ENCODE measurements around the gene MPP2.

DNA sequence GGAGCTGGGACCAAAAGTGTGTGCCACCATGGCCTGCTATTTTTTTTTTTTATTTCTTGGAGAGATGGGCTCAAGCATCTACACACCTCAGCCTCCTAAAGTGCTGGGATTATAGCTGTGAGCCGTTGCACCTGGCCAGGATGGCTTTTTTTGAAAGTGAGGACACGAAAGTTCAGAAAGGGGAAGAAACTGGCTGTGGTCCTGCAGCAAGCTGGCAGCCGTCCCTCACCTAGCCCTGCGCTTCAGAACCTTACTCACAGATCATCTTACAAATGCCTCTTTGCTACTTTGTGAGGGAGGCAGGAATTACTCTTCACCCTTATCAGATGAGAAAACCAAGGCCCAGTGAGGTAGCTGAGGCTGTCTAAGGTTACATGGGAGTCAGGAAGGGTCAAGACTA lies 39.4 kb upstream of the MPP2 start:
- TF ChIP-seq, protein P1, sequence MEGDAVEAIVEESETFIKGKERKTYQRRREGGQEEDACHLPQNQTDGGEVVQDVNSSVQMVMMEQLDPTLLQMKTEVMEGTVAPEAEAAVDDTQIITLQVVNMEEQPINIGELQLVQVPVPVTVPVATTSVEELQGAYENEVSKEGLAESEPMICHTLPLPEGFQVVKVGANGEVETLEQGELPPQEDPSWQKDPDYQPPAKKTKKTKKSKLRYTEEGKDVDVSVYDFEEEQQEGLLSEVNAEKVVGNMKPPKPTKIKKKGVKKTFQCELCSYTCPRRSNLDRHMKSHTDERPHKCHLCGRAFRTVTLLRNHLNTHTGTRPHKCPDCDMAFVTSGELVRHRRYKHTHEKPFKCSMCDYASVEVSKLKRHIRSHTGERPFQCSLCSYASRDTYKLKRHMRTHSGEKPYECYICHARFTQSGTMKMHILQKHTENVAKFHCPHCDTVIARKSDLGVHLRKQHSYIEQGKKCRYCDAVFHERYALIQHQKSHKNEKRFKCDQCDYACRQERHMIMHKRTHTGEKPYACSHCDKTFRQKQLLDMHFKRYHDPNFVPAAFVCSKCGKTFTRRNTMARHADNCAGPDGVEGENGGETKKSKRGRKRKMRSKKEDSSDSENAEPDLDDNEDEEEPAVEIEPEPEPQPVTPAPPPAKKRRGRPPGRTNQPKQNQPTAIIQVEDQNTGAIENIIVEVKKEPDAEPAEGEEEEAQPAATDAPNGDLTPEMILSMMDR (IDR thresholded peaks at IDR 0.05; ENCODE audit: poor library complexity), result no peak
- no peak for TF ChIP-seq EZH2phosphoT487 (IDR thresholded peaks at IDR 0.05; ENCODE audit: low read depth, severe bottlenecking, unreplicated experiment)

Measured in hepatocyte (in vitro differentiated cells).